Spleen (tissue), 11 donors: ENCODE data around the gene EVI5L. TPM values are rescaled to one million over a fixed set of nuclear protein-coding genes. Genes with fewer than 3 reads are reported as not detected.

Experiments
- DNase-seq: peaks from one replicate; pipeline ENCODE4 v3.0.0-alpha.2; 2020
- H3K27ac ChIP-seq, 8 donors: fragments of 200-600 bp; sonication (generic) in 7 of 8; 1 replicate in 4 of 8; 2 replicates in 4 of 8; pipeline versions ENCODE4 v1.5.0 to v1.8.0; 2016 to 2021; ENCODE audit warnings: inconsistent platforms in 4 of 8, mild to moderate bottlenecking in 4 of 8, moderate library complexity in 1 of 8
- H3K27me3 ChIP-seq, 7 donors: fragments of 200-600 bp; sonication (generic) in 6 of 7; replicated peaks in 1 of 7; 1 replicate in 4 of 7; 2 replicates in 3 of 7; pipeline versions ENCODE4 v1.5.0 to v1.8.0; 2016 to 2021; ENCODE audit warnings: inconsistent platforms in 3 of 7, mild to moderate bottlenecking in 1 of 7
- H3K36me3 ChIP-seq, 6 donors: fragments of 200-600 bp; sonication (generic) in 5 of 6; 1 replicate in 4 of 6; 2 replicates in 2 of 6; pipeline versions ENCODE4 v1.5.0 to v1.8.0; 2016 to 2021; ENCODE audit warnings: inconsistent platforms in 2 of 6
- H3K4me1 ChIP-seq, 6 donors: fragments of 200-600 bp; sonication (generic) in 5 of 6; 1 replicate in 3 of 6; 2 replicates in 3 of 6; pipeline versions ENCODE4 v1.5.0 to v1.8.0; 2016 to 2021; ENCODE audit warnings: inconsistent platforms in 3 of 6
- H3K4me3 ChIP-seq, 8 donors: fragments of 200-600 bp; sonication (generic) in 7 of 8; 1 replicate in 4 of 8; 2 replicates in 4 of 8; pipeline versions ENCODE4 v1.5.0 to v1.8.0; 2016 to 2021; ENCODE audit warnings: inconsistent platforms in 4 of 8, mild to moderate bottlenecking in 4 of 8, moderate library complexity in 2 of 8
- H3K9me3 ChIP-seq, 8 donors: fragments of 200-600 bp; sonication (generic) in 7 of 8; 1 replicate in 4 of 8; 2 replicates in 4 of 8; pipeline versions ENCODE4 v1.5.0 to v1.8.0; 2016 to 2021; ENCODE audit warnings: inconsistent platforms in 4 of 8
- POLR2A ChIP-seq, 3 donors: fragments of 450-650 bp; IDR thresholded peaks; one replicate each; pipeline ENCODE4 v1.5.1; 2017; ENCODE audit warnings: antibody characterized with exemption in 3 of 3, mild to moderate bottlenecking in 1 of 3
- POLR2AphosphoS5 ChIP-seq, 3 donors: sonication (generic); formaldehyde crosslinking; IDR thresholded peaks; one replicate each; pipeline ENCODE4 v1.5.1; 2017; ENCODE audit warnings: antibody characterized with exemption in 3 of 3
- WGBS, 5 donors: extraction: QIAGEN DNeasy Blood & Tissue Kit in 3 of 5; methylation state at CpG; one replicate each; pipeline versions ENCODE4 v1.1.5 to v1.1.7; 2013 to 2018; 5-methylcytosine and 5-hydroxymethylcytosine counted together
- intact Hi-C: fragments of 100-400 bp; cut with DNase I; formaldehyde crosslinking; loops from one replicate; pipeline ENCODE4 v1.15.0; 2023; ENCODE audit warnings: low total_unique reads
- polyA plus RNA-seq, 3 donors: library from polyadenylated mRNA; stranded (reverse); fragments of 200-250 nt; gene quantifications; one replicate each; pipeline ENCODE4 v1.2.1, GENCODE V29; 2013
- total RNA-seq, 7 donors: library from RNA; depleted of rRNA in 3 of 7; stranded (reverse); fragments of >200 nt in 3 of 7; fragmentation: NEBNext Ultra II Directional in 4 of 7; extraction: Animal tissue kit (Norgen Biotek cat#: 25700) in 4 of 7; gene quantifications; one replicate each; pipeline versions ENCODE4 v1.1.0 to v1.2.1, GENCODE V29; 2016 to 2021
- TF ChIP-seq, protein P1 (sequence below), 11 experiments: fragments of 200-600 bp in 7 of 11; fragments of 450-650 bp in 4 of 11; sonication (generic) in 4 of 11; IDR thresholded peaks in 8 of 11; conservative IDR thresholded peaks in 3 of 11; 1 replicate in 7 of 11; 2 replicates in 4 of 11; pipeline versions ENCODE4 v1.4.0 to v1.8.0; 2016 to 2021; ENCODE audit warnings: antibody characterized with exemption in 11 of 11, inconsistent platforms in 4 of 11, mild to moderate bottlenecking in 1 of 11
- donor health status: healthy with polysubstance abuse.
- donor health status: DM: no; HTN: no; CAD: no; lungs with moderate emphysema.
- donor health status: DM: no; HTN: no; CAD: no.
- donor health status: Bipolar disorder and iron deficiency.
- donor health status: healthy.
- donor health status: DM: no; HTN: no; CAD: no.
- donor health status: DM: yes; HTN: yes; CAD: no.

EVI5L gene
- total and polyA plus RNA-seq, 10 donors, result 3.7 to 22.8 (median 11.9) TPM

- 18 to 31% (median 27%) methylated on average over 8 to 10 of the region's 10 CpGs for WGBS, 5 donors
- Histone ChIP-seq H3K36me3 (no peaks in the 10 kb centered on the region), H3K27me3 (peaks cover 8 to 73% (median 31%) of the 10 kb centered on the region in 7 donors), H3K9me3 (peaks cover 0 to 11% (median 4%) of the 10 kb centered on the region in 8 donors), H3K27ac (peak overlapping the region in 1 of 8 donors; percentile 9), H3K4me1 (peaks cover 4 to 40% (median 31%) of the 10 kb centered on the region in 6 donors), H3K4me3 (peak overlapping the region in 2 of 8 donors; percentile 31 to 60)
- TF ChIP-seq POLR2A (IDR thresholded peaks at IDR 0.05) (no peak), POLR2AphosphoS5 (IDR thresholded peaks at IDR 0.05) (peak in 1 of 3 donors; percentile 37)
- TF ChIP-seq, protein P1, sequence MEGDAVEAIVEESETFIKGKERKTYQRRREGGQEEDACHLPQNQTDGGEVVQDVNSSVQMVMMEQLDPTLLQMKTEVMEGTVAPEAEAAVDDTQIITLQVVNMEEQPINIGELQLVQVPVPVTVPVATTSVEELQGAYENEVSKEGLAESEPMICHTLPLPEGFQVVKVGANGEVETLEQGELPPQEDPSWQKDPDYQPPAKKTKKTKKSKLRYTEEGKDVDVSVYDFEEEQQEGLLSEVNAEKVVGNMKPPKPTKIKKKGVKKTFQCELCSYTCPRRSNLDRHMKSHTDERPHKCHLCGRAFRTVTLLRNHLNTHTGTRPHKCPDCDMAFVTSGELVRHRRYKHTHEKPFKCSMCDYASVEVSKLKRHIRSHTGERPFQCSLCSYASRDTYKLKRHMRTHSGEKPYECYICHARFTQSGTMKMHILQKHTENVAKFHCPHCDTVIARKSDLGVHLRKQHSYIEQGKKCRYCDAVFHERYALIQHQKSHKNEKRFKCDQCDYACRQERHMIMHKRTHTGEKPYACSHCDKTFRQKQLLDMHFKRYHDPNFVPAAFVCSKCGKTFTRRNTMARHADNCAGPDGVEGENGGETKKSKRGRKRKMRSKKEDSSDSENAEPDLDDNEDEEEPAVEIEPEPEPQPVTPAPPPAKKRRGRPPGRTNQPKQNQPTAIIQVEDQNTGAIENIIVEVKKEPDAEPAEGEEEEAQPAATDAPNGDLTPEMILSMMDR (IDR thresholded peaks at IDR 0.05 in 8 of 11, conservative IDR thresholded peaks at IDR 0.05 in 3 of 11), result no peak
- DNase-seq, result peak; percentile 59
- intact Hi-C loops, result no loop called here
These were observed 42.9 kb upstream of the EVI5L start for GRCh38 chr19:7787141-7787540.

DNA sequence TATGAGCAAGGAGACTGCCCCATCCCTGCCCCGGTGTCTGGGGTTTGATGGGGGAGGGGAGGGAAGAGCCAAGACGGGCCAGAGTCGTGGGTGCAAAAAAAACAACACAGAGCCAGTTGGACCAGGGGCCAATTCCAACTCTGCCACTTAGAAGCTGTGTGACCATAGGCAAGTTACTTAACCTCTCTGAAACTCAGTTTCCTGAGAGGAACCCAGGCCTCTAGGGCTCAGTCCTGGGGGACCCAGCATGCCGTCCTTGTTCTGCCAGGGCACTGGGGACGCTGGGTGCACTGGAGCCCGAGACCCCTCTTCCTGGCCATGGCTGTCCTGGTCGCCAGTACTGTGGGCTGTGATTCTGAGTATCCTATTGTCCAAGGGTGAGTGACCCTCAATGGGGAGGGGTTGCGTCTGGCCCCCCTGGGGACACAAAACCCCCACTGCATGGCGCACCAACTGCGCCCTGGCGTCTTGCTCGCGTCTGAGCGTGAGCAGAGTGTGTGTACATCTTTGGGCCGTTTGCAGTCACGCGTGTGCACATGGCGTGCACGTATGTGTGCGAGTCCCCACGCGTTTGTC, 42.3 kb upstream of the EVI5L start:
- intact Hi-C loops, result no loop called here
- H3K36me3 ChIP-seq, result no peaks in the 10 kb centered on the region
- H3K4me1 ChIP-seq, result peaks cover 4 to 40% (median 31%) of the 10 kb centered on the region in 6 donors
- peaks cover 8 to 68% (median 31%) of the 10 kb centered on the region in 7 donors for H3K27me3 ChIP-seq
- H3K27ac ChIP-seq, result peak overlapping the region in 1 of 8 donors; percentile 9
- WGBS, 5 donors, result 14 to 38% (median 23%) methylated on average over 6 to 22 of the region's 22 CpGs
- no peak for DNase-seq
- peak overlapping the region in 2 of 8 donors; percentile 31 to 60 for H3K4me3 ChIP-seq
- TF ChIP-seq POLR2A (IDR thresholded peaks at IDR 0.05), result no peak
- TF ChIP-seq POLR2AphosphoS5 (IDR thresholded peaks at IDR 0.05), result no peak
- TF ChIP-seq, protein P1 (IDR thresholded peaks at IDR 0.05 in 8 of 11, conservative IDR thresholded peaks at IDR 0.05 in 3 of 11), result no peak
- H3K9me3 ChIP-seq, result peaks cover 0 to 11% (median 4%) of the 10 kb centered on the region in 8 donors

GRCh38 chr19:7788178-7788932, 41.7 kb upstream of the EVI5L start:
- Histone ChIP-seq H3K27ac (no peak overlapping the region), H3K27me3 (peaks cover 8 to 66% (median 31%) of the 10 kb centered on the region in 7 donors), H3K4me3 (peak overlapping the region in 5 of 8 donors; percentile 5 to 60 (median 14)), H3K4me1 (peaks cover 4 to 40% (median 31%) of the 10 kb centered on the region in 6 donors), H3K36me3 (no peaks in the 10 kb centered on the region), H3K9me3 (peaks cover 0 to 13% (median 6%) of the 10 kb centered on the region in 8 donors)
- no peak for TF ChIP-seq POLR2A (IDR thresholded peaks at IDR 0.05)
- TF ChIP-seq, protein P1 (IDR thresholded peaks at IDR 0.05 in 8 of 11, conservative IDR thresholded peaks at IDR 0.05 in 3 of 11), result peak in 1 of 11 experiments; percentile 9
- DNase-seq, result peak; percentile 74
- intact Hi-C loops, result no loop called here
- WGBS, 5 donors, result 4 to 7% (median 5%) methylated on average over 25 to 67 of the region's 67 CpGs

DNA sequence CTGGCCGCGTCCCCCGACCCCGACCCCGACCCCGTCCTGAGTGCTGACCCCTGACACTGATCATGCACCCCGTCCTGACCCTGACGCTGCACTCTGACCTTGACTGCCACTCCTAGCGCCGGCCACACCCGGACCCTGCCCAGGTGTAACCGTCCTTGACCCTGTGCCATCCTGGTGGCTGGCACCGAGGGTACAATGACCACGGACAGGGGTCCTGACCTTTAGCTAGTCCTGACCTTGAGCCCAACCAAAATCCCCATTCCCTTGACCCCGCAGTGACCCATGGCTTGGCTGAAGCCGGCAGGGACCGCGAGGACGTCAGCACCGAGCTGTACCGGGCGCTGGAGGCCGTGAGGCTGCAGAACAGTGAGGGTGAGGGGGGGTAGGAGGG, 41.1 kb upstream of the EVI5L start:
- H3K36me3 ChIP-seq, result no peaks in the 10 kb centered on the region
- peak overlapping the region in 4 of 8 donors; percentile 5 to 60 (median 25) for H3K4me3 ChIP-seq
- no peak overlapping the region for H3K27ac ChIP-seq
- peaks cover 0 to 18% (median 7%) of the 10 kb centered on the region in 8 donors for H3K9me3 ChIP-seq
- WGBS, 5 donors, result 3 to 6% (median 3%) methylated on average over 14 to 23 of the region's 23 CpGs; no CpG with 5 or more reads in 1 of the 5 donors
- intact Hi-C loops, result no loop called here
- H3K4me1 ChIP-seq, result peaks cover 4 to 36% (median 30%) of the 10 kb centered on the region in 6 donors
- DNase-seq, result peak; percentile 60
- H3K27me3 ChIP-seq, result peaks cover 8 to 60% (median 31%) of the 10 kb centered on the region in 7 donors
- TF ChIP-seq, protein P1 (IDR thresholded peaks at IDR 0.05 in 8 of 11, conservative IDR thresholded peaks at IDR 0.05 in 3 of 11), result no peak
- TF ChIP-seq POLR2AphosphoS5 (IDR thresholded peaks at IDR 0.05), result no peak
- no peak for TF ChIP-seq POLR2A (IDR thresholded peaks at IDR 0.05)
